GM23338 (cell line): ENCODE measurements around the gene LPP. TPM values are rescaled to one million over a fixed set of nuclear protein-coding genes. Genes with fewer than 3 reads are reported as not detected.

ENCODE experiments used
- ATAC-seq: fragments of 200-7000 bp; cut with Tn5 transposase; 3 replicates; pipeline ENCODE4 v1.9.1; 2020
- DNase-seq: peaks from one replicate; pipeline ENCODE4 v3.0.0-alpha.2; 2015; ENCODE audit warnings: low spot score
- H2AFZ ChIP-seq: fragments of 200-600 bp; sonication (generic); 2 replicates; pipeline ENCODE4 v1.8.0; 2016; ENCODE audit warnings: antibody characterized with exemption, mild to moderate bottlenecking, moderate library complexity
- H3F3A ChIP-seq: fragments of 200-600 bp; sonication (generic); replicated peaks from 2 replicates; pipeline ENCODE4 v1.8.0; 2017; ENCODE audit warnings: antibody characterized with exemption, mixed run types, low read depth
- H3K27ac ChIP-seq: fragments of 200-600 bp; sonication (generic); 2 replicates; pipeline ENCODE4 v1.6.1; 2016; ENCODE audit warnings: low read depth
- H3K27me3 ChIP-seq: fragments of 200-600 bp; sonication (generic); 2 replicates; pipeline ENCODE4 v1.8.0; 2016; ENCODE audit warnings: mild to moderate bottlenecking, mixed run types, moderate library complexity; ENCODE audit not compliant: insufficient read depth
- H3K36me3 ChIP-seq: fragments of 200-600 bp; sonication (generic); 2 replicates; pipeline ENCODE4 v1.8.0; 2016; ENCODE audit warnings: mild to moderate bottlenecking; ENCODE audit not compliant: insufficient read depth
- H3K4me1 ChIP-seq: fragments of 200-600 bp; sonication (generic); 2 replicates; pipeline ENCODE4 v1.8.0; 2016; ENCODE audit warnings: mild to moderate bottlenecking, moderate library complexity; ENCODE audit not compliant: insufficient read depth
- H3K4me2 ChIP-seq: fragments of 200-600 bp; sonication (generic); 2 replicates; pipeline ENCODE4 v1.7.1; 2017; ENCODE audit warnings: mixed run types
- H3K4me3 ChIP-seq: fragments of 200-600 bp; sonication (generic); 2 replicates; pipeline ENCODE4 v1.6.1; 2016; ENCODE audit warnings: mixed run types
- H3K79me2 ChIP-seq: fragments of 200-600 bp; sonication (generic); replicated peaks from 2 replicates; pipeline ENCODE4 v1.8.0; 2017; ENCODE audit warnings: mild to moderate bottlenecking; ENCODE audit not compliant: insufficient read depth
- H3K9me2 ChIP-seq: fragments of 200-600 bp; sonication (generic); 2 replicates; pipeline ENCODE4 v1.8.0; 2017; ENCODE audit not compliant: insufficient read depth
- H4K20me1 ChIP-seq: fragments of 200-600 bp; sonication (generic); replicated peaks from 2 replicates; pipeline ENCODE4 v1.8.0; 2017; ENCODE audit warnings: mild to moderate bottlenecking; ENCODE audit not compliant: insufficient read depth
- H3K27ac Mint-ChIP-seq: 2 replicates; pipeline ENCODE4 v1.8.0; 2020; ENCODE audit warnings: inconsistent platforms, mild to moderate bottlenecking, moderate library complexity, mixed read lengths
- H3K27me3 Mint-ChIP-seq: 3 replicates; pipeline ENCODE4 v1.8.0; 2022; ENCODE audit warnings: low read depth, mild to moderate bottlenecking, moderate library complexity, mixed read lengths, inconsistent platforms; ENCODE audit not compliant: insufficient read depth, poor library complexity
- H3K36me3 Mint-ChIP-seq: 3 replicates; pipeline ENCODE4 v1.8.0; 2021; ENCODE audit warnings: low read depth, mild to moderate bottlenecking, inconsistent platforms, moderate library complexity, mixed read lengths
- H3K4me1 Mint-ChIP-seq: 3 replicates; pipeline ENCODE4 v1.8.0; 2020; ENCODE audit warnings: mild to moderate bottlenecking, inconsistent platforms, mixed read lengths
- H3K4me3 Mint-ChIP-seq: 3 replicates; pipeline ENCODE4 v1.8.0; 2021; ENCODE audit warnings: moderate library complexity, mild to moderate bottlenecking, inconsistent platforms, mixed read lengths
- H3K9me3 Mint-ChIP-seq: 3 replicates; pipeline ENCODE4 v1.8.0; 2020; ENCODE audit warnings: moderate library complexity, mild to moderate bottlenecking, inconsistent platforms, mixed read lengths
- CREB1 ChIP-seq: fragments of 250-450 bp; sonication (Bioruptor Pico); IDR thresholded peaks from 2 replicates; pipeline ENCODE4 v1.5.0; 2020; ENCODE audit warnings: low read depth, mild to moderate bottlenecking, moderate library complexity
- EZH2 ChIP-seq: fragments of 200-600 bp; sonication (generic); IDR thresholded peaks from one replicate; pipeline ENCODE4 v1.8.0; 2017; ENCODE audit warnings: antibody characterized with exemption, mild to moderate bottlenecking, low read depth; ENCODE audit not compliant: unreplicated experiment
- EZH2phosphoT487 ChIP-seq: fragments of 200-600 bp; sonication (generic); IDR thresholded peaks from one replicate; pipeline ENCODE4 v1.8.1; 2018; ENCODE audit warnings: antibody characterized with exemption; ENCODE audit not compliant: unreplicated experiment
- NANOG ChIP-seq: IDR thresholded peaks from 2 replicates; pipeline ENCODE4 v1.6.1; 2016; ENCODE audit warnings: antibody characterized with exemption, borderline replicate concordance
- POLR2AphosphoS5 ChIP-seq: IDR thresholded peaks from 2 replicates; pipeline ENCODE4 v1.6.1; 2016; ENCODE audit warnings: antibody characterized with exemption, low read depth
- REST ChIP-seq: IDR thresholded peaks from one replicate; pipeline ENCODE4 v1.6.1; 2018; ENCODE audit warnings: antibody characterized with exemption; ENCODE audit not compliant: unreplicated experiment
- STAT1 ChIP-seq: IDR thresholded peaks from one replicate; pipeline ENCODE4 v1.6.1; 2016; ENCODE audit warnings: antibody characterized with exemption; ENCODE audit not compliant: unreplicated experiment
- ZNF331 ChIP-seq: fragments of 250-450 bp; sonication (Bioruptor Pico); IDR thresholded peaks from 2 replicates; pipeline ENCODE4 v1.5.0; 2020; ENCODE audit warnings: low read depth, mild to moderate bottlenecking, moderate library complexity
- ZNF462 ChIP-seq: fragments of 250-450 bp; sonication (Bioruptor Pico); IDR thresholded peaks from 2 replicates; pipeline ENCODE4 v1.5.0; 2020; ENCODE audit warnings: mild to moderate bottlenecking, moderate library complexity
- polyA plus RNA-seq: library from polyadenylated mRNA; unstranded; fragments of >200 nt; fragmentation: Nextera tagmentation; extraction: Ambion mirVana; gene quantifications from 2 replicates; pipeline ENCODE4 v1.2.1, GENCODE V29; 2016
- total RNA-seq: library from RNA; depleted of rRNA; stranded (reverse); fragments of >200 nt; shearing (Covaris generic); gene quantifications from 2 replicates; pipeline ENCODE4 v1.2.3, GENCODE V29; 2014

The LPP gene
- total and polyA plus RNA-seq, 2 experiments from 2014 or later: 23.0 to 35.2 TPM

DNA sequence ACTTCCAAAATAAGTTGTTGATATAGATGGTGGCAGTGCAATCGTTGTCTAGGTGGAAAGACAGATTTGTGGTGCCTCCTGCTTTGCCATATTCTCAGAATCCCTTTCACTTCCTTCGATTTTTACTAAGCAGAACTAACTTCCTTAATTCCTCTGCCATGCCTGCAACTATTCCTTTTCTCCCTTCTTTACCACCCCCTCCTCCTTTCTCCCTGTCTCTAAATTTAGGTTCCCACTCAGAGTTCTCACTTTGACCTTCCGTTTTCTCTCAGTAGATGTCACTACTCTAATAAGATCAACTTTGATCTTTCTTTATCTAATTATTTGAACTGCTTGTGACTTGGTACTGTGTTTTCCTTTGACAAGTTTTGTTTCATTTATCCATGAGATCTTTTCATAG, 351.2 kb downstream of the LPP start:
- H3K27ac Mint-ChIP-seq: no peak overlapping the region
- peaks cover 12% of the 10 kb centered on the region; the same call in 2 of the 3 replicates for H3K4me1 Mint-ChIP-seq
- H3K4me1 ChIP-seq: peaks cover 14% of the 10 kb centered on the region
- no peaks in the 10 kb centered on the region for H3K9me2 ChIP-seq
- DNase-seq (no peak), ATAC-seq (no peak)
- no peak overlapping the region for H3K4me3 Mint-ChIP-seq
- H4K20me1 ChIP-seq: no peaks in the 10 kb centered on the region
- H3K27me3 ChIP-seq: no peaks in the 10 kb centered on the region
- no peaks in the 10 kb centered on the region; the same call in 1 of the 2 replicates for H3K79me2 ChIP-seq
- no peak overlapping the region for H3K4me2 ChIP-seq
- H3K36me3 Mint-ChIP-seq: peaks cover 17% of the 10 kb centered on the region
- TF ChIP-seq POLR2AphosphoS5: no peak
- no peak for TF ChIP-seq CREB1
- no peak for TF ChIP-seq NANOG
- TF ChIP-seq EZH2phosphoT487: no peak
- no peak for TF ChIP-seq REST
- H3K36me3 ChIP-seq: no peaks in the 10 kb centered on the region
- peaks cover 15% of the 10 kb centered on the region; the same call in 2 of the 3 replicates for H3K9me3 Mint-ChIP-seq
- H2AFZ ChIP-seq: no peak overlapping the region
- H3K27me3 Mint-ChIP-seq: no peaks in the 10 kb centered on the region
- no peak overlapping the region for H3K27ac ChIP-seq
- H3F3A ChIP-seq: no peaks in the 10 kb centered on the region
- H3K4me3 ChIP-seq: no peak overlapping the region

DNA sequence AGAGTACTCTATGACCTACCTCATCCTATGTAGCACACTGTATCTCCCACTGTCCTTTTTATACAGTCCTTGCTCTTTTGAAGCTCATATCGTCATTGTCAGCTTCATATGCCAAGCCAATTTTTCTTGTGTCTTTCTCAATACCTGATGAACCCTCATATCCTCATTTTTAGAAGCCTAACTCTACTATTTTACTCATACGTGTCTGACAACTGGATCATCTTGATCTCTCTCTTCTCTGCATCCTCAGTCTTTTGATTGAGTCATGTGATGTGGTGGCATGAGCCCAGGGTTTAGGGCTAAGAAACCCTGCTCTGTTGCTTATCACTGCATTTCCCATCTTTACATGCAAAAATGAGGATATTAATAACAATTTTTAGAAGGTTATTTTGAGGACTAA, 352.0 kb downstream of the LPP start:
- H3K27ac ChIP-seq: no peak overlapping the region
- peaks cover 14% of the 10 kb centered on the region for H3K4me1 ChIP-seq
- DNase-seq (no peak), ATAC-seq (no peak)
- no peak overlapping the region for H3K4me3 ChIP-seq
- H2AFZ ChIP-seq: no peak overlapping the region
- H3K36me3 ChIP-seq: no peaks in the 10 kb centered on the region
- no peaks in the 10 kb centered on the region for H3K27me3 ChIP-seq
- no peaks in the 10 kb centered on the region; the same call in 1 of the 2 replicates for H3K79me2 ChIP-seq
- no peaks in the 10 kb centered on the region for H3K9me2 ChIP-seq
- H3F3A ChIP-seq: no peaks in the 10 kb centered on the region
- Mint-ChIP-seq H3K36me3 (peaks cover 17% of the 10 kb centered on the region), H3K4me3 (no peak overlapping the region), H3K4me1 (peaks cover 12% of the 10 kb centered on the region; the same call in 2 of the 3 replicates), H3K9me3 (peaks cover 15% of the 10 kb centered on the region; the same call in 2 of the 3 replicates), H3K27ac (no peak overlapping the region), H3K27me3 (no peaks in the 10 kb centered on the region)
- H3K4me2 ChIP-seq: no peak overlapping the region
- no peaks in the 10 kb centered on the region for H4K20me1 ChIP-seq
- TF ChIP-seq STAT1 (no peak), ZNF462 (CRISPR knock-in tag) (no peak), POLR2AphosphoS5 (no peak), EZH2 (no peak), REST (no peak), ZNF331 (no peak)
